Thyroid gland (tissue), 4 donors: ENCODE results near the gene ELP4. TPM values are rescaled to one million over a fixed set of nuclear protein-coding genes. Genes with fewer than 3 reads are reported as not detected.
"Not testable (repeated sequence)": the region's sequence is repeated elsewhere in the genome, so short reads cannot be mapped to it uniquely, and the experiment has no call there.

Source experiments
- DNase-seq, 2 donors: peaks; one replicate each; pipeline ENCODE4 v3.0.0-alpha.2; 2019
- H3K27ac ChIP-seq, 3 donors: fragments of 200-600 bp; sonication (generic); 1 replicate in 2 of 3; 2 replicates in 1 of 3; pipeline ENCODE4 v1.5.1; 2016 to 2019; ENCODE audit warnings: mild to moderate bottlenecking in 1 of 3, moderate library complexity in 1 of 3
- H3K27me3 ChIP-seq: fragments of 200-600 bp; sonication (generic); one replicate; pipeline ENCODE4 v1.5.1; 2019
- H3K36me3 ChIP-seq, 2 donors: fragments of 200-600 bp; sonication (generic); one replicate each; pipeline ENCODE4 v1.5.1; 2016 to 2019
- H3K4me1 ChIP-seq, 2 donors: fragments of 200-600 bp; sonication (generic); one replicate each; pipeline ENCODE4 v1.5.1; 2017 to 2019
- H3K4me3 ChIP-seq, 3 donors: fragments of 200-600 bp; sonication (generic); replicated peaks in 1 of 3; 1 replicate in 2 of 3; 2 replicates in 1 of 3; pipeline ENCODE4 v1.5.1; 2016; ENCODE audit warnings: mild to moderate bottlenecking in 1 of 3
- H3K9me3 ChIP-seq: fragments of 200-600 bp; sonication (generic); one replicate; pipeline ENCODE4 v1.5.1; 2017
- POLR2A ChIP-seq, 2 donors: fragments of 450-650 bp; IDR thresholded peaks; one replicate each; pipeline ENCODE4 v1.6.1; 2017; ENCODE audit warnings: antibody characterized with exemption in 2 of 2, mild to moderate bottlenecking in 2 of 2, moderate library complexity in 1 of 2
- WGBS, 2 donors: methylation state at CpG; one replicate each; pipeline ENCODE4 v1.1.5; 2017; 5-methylcytosine and 5-hydroxymethylcytosine counted together
- intact Hi-C: fragments of 100-400 bp; cut with DNase I; formaldehyde crosslinking; loops from one replicate; pipeline ENCODE4 v1.15.1; 2023
- total RNA-seq, 4 donors: library from RNA; depleted of rRNA; stranded (reverse); fragments of >200 nt; gene quantifications; one replicate each; pipeline ENCODE4 v1.2.3, GENCODE V29; 2016
- TF ChIP-seq, protein P1 (sequence below), 6 experiments: fragments of 200-600 bp in 3 of 6; fragments of 450-650 bp in 3 of 6; sonication (generic) in 3 of 6; IDR thresholded peaks; one replicate each; pipeline ENCODE4 v1.5.1; 2016 to 2019; ENCODE audit warnings: antibody characterized with exemption in 6 of 6, mild to moderate bottlenecking in 2 of 6, inconsistent platforms in 1 of 6, moderate library complexity in 1 of 6

ELP4 gene
- total RNA-seq, 4 donors from 2014 or later, result 27.4 to 36.5 (median 33.0) TPM

- no peak for DNase-seq
- WGBS, 2 donors, result 97 to 100% methylated on average over 1 of the region's 1 CpG
- peaks cover 11 to 13% of the 10 kb centered on the region in 2 donors for H3K4me1 ChIP-seq
- no peak overlapping the region for H3K4me3 ChIP-seq
- H3K27ac ChIP-seq, result no peak overlapping the region
- no peaks in the 10 kb centered on the region for H3K9me3 ChIP-seq
- no peaks in the 10 kb centered on the region for H3K36me3 ChIP-seq
- H3K27me3 ChIP-seq, result no peaks in the 10 kb centered on the region
- TF ChIP-seq, protein P1, sequence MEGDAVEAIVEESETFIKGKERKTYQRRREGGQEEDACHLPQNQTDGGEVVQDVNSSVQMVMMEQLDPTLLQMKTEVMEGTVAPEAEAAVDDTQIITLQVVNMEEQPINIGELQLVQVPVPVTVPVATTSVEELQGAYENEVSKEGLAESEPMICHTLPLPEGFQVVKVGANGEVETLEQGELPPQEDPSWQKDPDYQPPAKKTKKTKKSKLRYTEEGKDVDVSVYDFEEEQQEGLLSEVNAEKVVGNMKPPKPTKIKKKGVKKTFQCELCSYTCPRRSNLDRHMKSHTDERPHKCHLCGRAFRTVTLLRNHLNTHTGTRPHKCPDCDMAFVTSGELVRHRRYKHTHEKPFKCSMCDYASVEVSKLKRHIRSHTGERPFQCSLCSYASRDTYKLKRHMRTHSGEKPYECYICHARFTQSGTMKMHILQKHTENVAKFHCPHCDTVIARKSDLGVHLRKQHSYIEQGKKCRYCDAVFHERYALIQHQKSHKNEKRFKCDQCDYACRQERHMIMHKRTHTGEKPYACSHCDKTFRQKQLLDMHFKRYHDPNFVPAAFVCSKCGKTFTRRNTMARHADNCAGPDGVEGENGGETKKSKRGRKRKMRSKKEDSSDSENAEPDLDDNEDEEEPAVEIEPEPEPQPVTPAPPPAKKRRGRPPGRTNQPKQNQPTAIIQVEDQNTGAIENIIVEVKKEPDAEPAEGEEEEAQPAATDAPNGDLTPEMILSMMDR (IDR thresholded peaks at IDR 0.05), result no peak
- no peak for TF ChIP-seq POLR2A (IDR thresholded peaks at IDR 0.05)
- intact Hi-C loops, result no loop called here
Measured at GRCh38 chr11:31560842-31561476, 51.4 kb downstream of the ELP4 start.

DNA sequence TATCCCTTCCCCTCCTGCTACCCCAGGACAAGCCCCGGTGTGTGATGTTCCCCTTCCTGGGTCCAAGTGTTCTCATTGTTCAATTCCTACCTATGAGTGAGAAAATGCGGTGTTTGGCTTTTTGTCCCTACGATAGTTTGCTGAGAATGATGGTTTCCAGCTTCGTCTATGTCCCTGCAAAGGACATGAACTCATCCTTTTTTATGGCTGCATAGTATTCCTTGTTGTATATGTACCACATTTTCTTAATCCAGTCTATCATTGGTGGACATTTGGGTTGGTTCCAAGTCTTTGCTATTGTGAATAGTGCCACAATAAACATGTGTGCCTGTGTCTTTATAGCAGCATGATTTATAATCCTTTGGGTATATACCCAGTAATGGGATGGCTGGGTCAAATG lies 55.0 kb downstream of the ELP4 start:
- H3K36me3 ChIP-seq, H3K4me3 ChIP-seq, H3K9me3 ChIP-seq, H3K4me1 ChIP-seq, DNase-seq, H3K27me3 ChIP-seq, intact Hi-C loops, H3K27ac ChIP-seq: not testable (repeated sequence)
- 93 to 98% methylated on average over 4 of the region's 4 CpGs for WGBS, 2 donors

- H3K36me3 ChIP-seq, H3K27me3 ChIP-seq, H3K9me3 ChIP-seq, intact Hi-C loops, DNase-seq, H3K27ac ChIP-seq, H3K4me3 ChIP-seq, H3K4me1 ChIP-seq: not testable (repeated sequence)
- 75 to 77% methylated on average over 4 of the region's 4 CpGs for WGBS, 2 donors
Measured at GRCh38 chr11:31574133-31574532, 64.6 kb downstream of the ELP4 start.

GRCh38 chr11:31575764-31576163 lies 66.2 kb downstream of the ELP4 start:
- H3K27ac ChIP-seq, DNase-seq, H3K4me3 ChIP-seq, intact Hi-C loops, H3K9me3 ChIP-seq, H3K27me3 ChIP-seq, H3K4me1 ChIP-seq, H3K36me3 ChIP-seq: not testable (repeated sequence)
- 95 to 96% methylated on average over 3 of the region's 3 CpGs for WGBS, 2 donors

DNA sequence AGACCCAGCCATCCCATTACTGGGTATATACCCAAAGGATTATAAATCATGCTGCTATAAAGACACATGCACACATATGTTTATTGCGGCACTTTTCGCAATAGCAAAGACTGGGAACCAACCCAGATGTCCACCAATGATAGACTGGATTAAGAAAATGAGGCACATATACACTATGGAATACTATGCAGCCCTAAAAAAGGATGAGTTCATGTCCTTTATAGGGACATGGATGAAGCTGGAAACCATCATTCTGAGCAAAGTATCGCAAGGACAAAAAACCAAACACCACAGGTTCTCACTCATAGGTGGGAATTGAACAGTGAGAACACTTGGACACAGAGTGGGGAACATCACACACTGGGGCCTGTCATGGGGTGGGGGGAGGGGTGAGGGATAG lies 69.8 kb downstream of the ELP4 start:
- H3K4me1 ChIP-seq, H3K27ac ChIP-seq, H3K9me3 ChIP-seq, DNase-seq, H3K27me3 ChIP-seq, H3K4me3 ChIP-seq, H3K36me3 ChIP-seq, intact Hi-C loops: not testable (repeated sequence)
- 97 to 98% methylated on average over 3 of the region's 3 CpGs for WGBS, 2 donors

- Histone ChIP-seq H3K9me3 (no peaks in the 10 kb centered on the region), H3K4me3 (no peak overlapping the region), H3K27ac (no peak overlapping the region), H3K4me1 (no peaks in the 10 kb centered on the region), H3K36me3 (no peaks in the 10 kb centered on the region), H3K27me3 (no peaks in the 10 kb centered on the region)
- WGBS, 2 donors, result 47 to 63% methylated on average over 1 of the region's 1 CpG
- no peak for DNase-seq
- no peak for TF ChIP-seq POLR2A (IDR thresholded peaks at IDR 0.05)
- TF ChIP-seq, protein P1 (IDR thresholded peaks at IDR 0.05), result no peak
- intact Hi-C loops, result no loop called here
Measured at GRCh38 chr11:31582697-31583096, 73.1 kb downstream of the ELP4 start.

DNA sequence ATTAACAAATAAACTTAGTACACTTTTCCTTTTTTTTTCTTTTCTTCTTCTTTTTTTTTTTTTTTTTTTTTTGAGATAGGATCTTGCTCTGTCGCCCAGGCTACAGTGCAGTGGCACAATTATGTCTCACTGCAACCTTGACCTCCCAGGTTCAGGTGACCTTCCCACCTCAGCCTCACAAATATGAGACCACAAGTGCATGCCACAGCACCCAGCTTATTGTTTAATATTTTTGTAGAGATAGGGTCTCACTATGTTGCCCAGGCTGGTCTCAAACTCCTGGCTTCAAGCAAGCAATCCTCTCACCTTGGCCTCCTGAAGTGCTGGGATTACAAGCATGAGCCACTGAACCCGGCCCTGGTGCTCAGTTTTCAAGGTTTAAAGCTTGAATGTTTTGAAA lies 88.9 kb downstream of the ELP4 start:
- 93% methylated on average over 2 of the region's 2 CpGs for WGBS, 2 donors
- Histone ChIP-seq H3K27ac (no peak overlapping the region), H3K36me3 (no peaks in the 10 kb centered on the region), H3K4me3 (no peak overlapping the region), H3K4me1 (no peaks in the 10 kb centered on the region), H3K9me3 (no peaks in the 10 kb centered on the region), H3K27me3 (no peaks in the 10 kb centered on the region)
- intact Hi-C loops, result no loop called here
- no peak for TF ChIP-seq POLR2A (IDR thresholded peaks at IDR 0.05)
- TF ChIP-seq, protein P1 (IDR thresholded peaks at IDR 0.05), result no peak
- DNase-seq, result no peak
